GM12864 (cell line): Measurements from ENCODE around the gene HOXA11.

Experiments used
- DNase-seq: peaks from one replicate; pipeline ENCODE4 v3.0.0-alpha.2; 2011; ENCODE audit warnings: low read depth
- H3K4me3 ChIP-seq: 2 replicates; pipeline ENCODE4 v1.5.1; 2011; ENCODE audit warnings: mild to moderate bottlenecking, low read depth, low read length, control low read depth
- TF ChIP-seq, protein P1 (sequence below): IDR thresholded peaks from 2 replicates; pipeline ENCODE4 v1.5.1; 2011; ENCODE audit warnings: low read depth, mild to moderate bottlenecking, moderate library complexity, low read length, control low read depth, inconsistent platforms; ENCODE audit errors: missing control alignments

The HOXA11 gene

DNA sequence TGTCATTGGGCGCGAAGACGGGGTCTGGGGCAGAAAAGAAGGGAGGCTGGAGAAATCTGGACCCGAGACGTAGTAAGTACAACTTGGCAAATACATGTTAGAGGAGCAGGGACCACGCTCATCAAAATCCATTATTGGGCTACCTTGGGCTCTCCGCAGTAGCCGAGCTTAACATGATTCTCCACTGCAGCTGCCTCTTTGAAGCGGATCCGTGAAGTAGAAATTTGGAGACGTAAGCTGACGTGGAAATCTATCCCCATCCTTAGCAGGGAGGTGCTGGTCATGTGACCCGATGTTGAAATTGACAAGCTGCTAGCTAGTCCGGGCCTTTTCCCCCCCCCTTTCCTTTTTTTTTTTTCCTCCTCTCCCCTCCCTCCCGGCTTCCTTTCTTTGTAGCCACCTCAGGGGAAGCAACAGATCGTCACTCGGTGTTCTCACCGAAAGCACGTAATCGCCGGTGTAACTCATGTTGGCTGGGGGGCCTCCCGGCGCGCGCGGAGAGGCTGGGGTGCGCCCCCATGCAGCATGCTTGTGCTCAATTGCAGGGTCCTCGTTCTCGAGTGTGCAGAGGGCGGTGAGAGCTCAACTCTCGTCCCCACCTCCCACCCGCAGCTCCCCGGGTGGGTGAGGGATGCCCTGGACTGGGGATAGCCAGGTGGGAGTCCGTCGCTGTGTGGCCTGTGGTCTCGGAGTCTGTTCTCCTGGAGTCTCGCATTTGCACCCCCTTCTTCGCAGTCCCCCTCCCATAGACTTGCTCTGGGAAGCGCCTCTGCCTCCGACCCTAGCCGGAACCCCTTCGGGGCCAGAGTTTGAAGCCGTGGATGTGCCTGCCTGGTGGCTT, at the start of gene HOXA11:
Gene HOXA11, minus strand, starts transcription at position 220 of the 841 bp plus-strand sequence. Its CDS starts 88 bp downstream, at position 132.
- peak within 1 kb of the TSS; percentile 24 for H3K4me3 ChIP-seq
- DNase-seq, result no peak

DNA sequence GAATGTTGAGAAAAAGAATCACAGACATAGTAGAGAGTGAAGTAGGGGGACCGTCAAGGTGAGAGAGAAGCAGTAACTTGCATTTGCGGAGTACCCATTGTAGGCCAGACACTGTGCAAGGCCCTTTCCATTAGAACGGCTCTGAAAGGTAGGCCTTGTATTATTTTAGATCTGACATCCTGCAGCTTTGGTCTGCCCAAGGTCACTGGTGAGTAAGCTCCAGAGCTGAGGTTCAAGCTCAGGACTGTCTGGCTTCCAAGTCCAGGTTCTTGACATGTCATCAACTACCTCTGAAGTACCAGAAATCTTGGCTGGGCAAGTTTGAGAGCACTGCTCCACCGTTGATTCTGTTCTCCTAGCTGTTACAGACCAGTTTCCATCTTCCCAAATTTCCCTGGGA, 44.4 kb upstream of the HOXA11 start:
- H3K4me3 ChIP-seq, result no peak overlapping the region
- TF ChIP-seq, protein P1, sequence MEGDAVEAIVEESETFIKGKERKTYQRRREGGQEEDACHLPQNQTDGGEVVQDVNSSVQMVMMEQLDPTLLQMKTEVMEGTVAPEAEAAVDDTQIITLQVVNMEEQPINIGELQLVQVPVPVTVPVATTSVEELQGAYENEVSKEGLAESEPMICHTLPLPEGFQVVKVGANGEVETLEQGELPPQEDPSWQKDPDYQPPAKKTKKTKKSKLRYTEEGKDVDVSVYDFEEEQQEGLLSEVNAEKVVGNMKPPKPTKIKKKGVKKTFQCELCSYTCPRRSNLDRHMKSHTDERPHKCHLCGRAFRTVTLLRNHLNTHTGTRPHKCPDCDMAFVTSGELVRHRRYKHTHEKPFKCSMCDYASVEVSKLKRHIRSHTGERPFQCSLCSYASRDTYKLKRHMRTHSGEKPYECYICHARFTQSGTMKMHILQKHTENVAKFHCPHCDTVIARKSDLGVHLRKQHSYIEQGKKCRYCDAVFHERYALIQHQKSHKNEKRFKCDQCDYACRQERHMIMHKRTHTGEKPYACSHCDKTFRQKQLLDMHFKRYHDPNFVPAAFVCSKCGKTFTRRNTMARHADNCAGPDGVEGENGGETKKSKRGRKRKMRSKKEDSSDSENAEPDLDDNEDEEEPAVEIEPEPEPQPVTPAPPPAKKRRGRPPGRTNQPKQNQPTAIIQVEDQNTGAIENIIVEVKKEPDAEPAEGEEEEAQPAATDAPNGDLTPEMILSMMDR, result no peak
- DNase-seq, result no peak

More for the DNA sequence above, at the start of gene HOXA11:
- TF ChIP-seq, protein P1, result no peak

DNA sequence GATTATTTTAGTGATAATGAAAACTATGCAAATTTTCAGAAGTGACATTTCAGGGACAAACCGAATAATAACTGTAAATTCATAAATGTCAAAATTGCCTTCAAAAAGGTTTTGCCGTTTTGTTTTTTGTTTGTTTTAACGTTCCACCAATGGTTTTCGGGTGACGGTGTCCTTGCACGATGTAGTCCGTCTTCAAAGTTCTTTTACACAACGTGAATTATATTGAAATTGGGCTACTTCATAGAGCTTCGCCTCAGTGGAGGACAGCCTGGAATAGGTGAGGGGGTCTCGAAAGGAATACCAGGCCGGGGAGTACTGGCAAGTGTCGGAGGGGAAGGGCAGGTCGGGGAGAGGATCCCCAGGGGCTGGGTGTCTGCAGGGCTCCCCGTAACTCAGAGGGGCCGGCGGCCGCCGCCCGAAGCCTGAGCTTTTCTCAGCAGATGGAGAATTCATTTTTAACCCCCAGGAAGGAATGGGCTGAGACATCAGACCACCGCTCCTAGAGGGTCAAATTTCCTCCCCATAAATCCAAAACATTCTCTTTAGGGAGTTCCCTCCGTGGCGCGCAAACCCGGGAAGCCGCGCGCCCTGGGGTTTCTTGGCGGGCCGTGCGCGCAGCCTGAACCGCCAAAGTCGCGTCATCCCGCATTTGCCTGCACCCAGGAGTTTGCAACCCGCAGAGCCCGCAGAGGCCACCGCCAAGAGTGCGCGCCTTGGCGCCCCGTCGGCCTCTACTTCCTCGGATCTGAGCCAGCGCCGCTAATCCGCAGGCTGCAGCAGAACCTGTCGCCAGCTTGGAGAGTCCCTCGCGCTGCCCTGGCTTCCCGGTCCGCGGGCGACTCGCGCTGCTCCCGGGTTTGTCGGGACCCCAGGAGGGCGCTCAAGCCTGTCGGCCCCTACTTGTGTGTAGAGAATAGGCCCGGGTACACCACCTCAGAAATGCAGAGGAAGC, 40.2 kb upstream of the HOXA11 start:
- TF ChIP-seq, protein P1, result no peak
- no peak overlapping the region for H3K4me3 ChIP-seq
- DNase-seq, result no peak

DNA sequence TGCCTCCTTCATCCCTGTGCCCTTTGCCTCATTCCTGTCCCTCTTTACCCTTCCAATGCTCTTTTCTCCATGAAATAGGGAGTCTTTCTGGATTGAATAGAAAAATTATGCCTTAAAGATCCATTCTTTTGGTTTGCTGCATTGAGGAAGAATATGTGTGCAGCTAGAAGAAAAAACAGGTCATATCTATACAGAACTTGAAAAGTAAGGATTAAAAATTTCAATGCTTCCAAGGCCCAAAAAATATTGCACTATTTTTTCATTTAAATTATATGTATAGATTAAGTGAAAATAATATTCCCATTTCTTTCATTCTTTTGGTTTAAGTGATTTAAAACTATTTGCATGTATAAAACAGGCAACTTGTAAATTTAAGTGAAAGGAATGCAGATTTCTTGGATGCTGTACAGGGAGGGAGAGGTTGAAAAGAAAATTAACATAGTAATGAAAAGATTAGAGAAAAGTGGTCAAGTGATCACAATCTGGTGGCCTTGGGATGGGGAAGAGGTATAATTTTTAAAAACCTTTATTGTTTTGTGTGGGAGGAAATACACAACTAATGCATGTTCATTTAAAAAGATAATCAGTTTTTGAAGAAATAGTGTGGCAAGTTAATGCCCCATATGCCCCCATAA, 39.0 kb upstream of the HOXA11 start:
- H3K4me3 ChIP-seq, result no peak overlapping the region
- TF ChIP-seq, protein P1, result no peak
- no peak for DNase-seq

DNA sequence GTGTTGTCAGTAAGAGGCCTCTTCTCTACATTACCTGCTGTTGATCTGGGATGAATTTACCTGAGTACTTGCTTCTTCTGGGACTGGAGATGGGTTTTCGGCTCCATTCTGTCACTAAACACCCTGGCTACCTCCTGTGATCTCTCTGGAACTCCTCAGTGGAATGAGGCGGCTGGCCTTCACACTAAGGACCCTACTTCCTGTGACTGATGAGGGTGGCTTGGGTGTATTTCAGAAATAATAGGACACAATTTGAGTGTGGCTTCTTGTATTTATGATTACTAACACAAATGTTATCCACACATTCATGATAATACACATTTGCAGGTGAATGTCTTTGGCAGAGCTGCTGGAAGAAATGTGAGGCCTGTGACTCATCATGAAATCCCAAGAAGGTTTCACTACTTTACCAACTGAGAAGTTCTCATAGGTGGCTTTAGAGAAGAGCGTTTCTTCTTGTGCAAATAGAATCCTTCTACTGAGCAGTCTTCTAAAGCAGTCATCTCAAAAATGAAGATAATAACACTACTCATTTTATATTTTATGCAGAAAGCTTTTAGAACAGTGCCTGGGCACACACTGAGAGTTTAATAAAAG, 36.3 kb upstream of the HOXA11 start:
- TF ChIP-seq, protein P1, result no peak
- no peak for DNase-seq
- no peak overlapping the region for H3K4me3 ChIP-seq

DNA sequence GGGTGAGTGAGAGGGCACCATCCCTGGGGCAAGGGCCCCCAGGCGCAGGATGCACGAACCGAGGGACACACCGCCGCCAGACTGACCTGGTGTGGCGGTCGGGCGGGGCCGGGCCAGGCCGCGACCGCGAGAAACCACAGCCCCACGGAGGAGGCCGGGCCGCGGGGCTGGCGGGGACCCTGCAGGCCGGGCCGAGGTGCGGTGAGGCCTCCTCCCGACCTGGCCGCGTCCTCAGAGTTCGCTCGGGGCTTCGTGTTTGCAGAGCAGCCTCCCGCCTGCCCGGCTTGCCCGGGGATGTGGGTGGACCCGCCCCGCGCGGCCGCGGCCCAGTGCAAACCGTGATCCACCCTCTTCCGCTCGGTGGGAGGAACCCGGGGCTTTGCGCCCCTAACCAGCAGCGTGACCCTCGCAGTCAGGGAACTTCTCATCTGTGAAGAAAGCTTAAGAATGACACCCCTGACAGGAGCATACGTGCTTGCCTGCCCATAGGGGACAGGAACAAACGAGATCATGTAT, 35.5 kb upstream of the HOXA11 start:
- TF ChIP-seq, protein P1, result no peak
- H3K4me3 ChIP-seq, result no peak overlapping the region
- DNase-seq, result no peak
